Stimulated activated CD8-positive, alpha-beta memory T cell treated with anti-CD3 and anti-CD28 coated beads, Interleukin-12 subunit alpha, Interleukin-12 subunit beta, amount 100 ng/mL, for 24 hours (primary cell): ENCODE data around the gene NKIRAS1.
"Not testable (repeated sequence)": the region's sequence is repeated elsewhere in the genome, so short reads cannot be mapped to it uniquely, and the experiment has no call there.

Source experiments
- DNase-seq: peaks from one replicate; pipeline ENCODE4 v3.0.0-alpha.2; 2020; ENCODE audit errors: extremely low read depth

NKIRAS1 gene

DNA sequence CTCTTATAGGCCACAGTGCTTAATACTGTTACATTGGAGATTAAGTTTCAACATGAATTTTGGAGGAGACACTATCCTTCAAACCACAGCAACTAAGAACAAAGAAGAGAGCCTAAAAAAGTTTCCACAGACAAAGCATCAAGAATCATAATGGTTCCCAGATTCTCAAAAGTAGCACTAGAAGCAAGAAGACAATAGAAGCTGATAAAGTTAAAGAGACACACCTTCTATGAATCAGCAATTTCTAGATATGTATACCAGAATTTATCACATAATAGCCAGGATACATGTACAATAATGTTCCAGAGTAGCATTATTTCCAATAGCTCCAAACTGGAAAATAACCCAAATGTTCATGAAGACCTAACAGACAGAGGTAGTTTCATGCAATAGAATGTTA lies 12.2 kb downstream of the NKIRAS1 start:
- DNase-seq: no peak

DNA sequence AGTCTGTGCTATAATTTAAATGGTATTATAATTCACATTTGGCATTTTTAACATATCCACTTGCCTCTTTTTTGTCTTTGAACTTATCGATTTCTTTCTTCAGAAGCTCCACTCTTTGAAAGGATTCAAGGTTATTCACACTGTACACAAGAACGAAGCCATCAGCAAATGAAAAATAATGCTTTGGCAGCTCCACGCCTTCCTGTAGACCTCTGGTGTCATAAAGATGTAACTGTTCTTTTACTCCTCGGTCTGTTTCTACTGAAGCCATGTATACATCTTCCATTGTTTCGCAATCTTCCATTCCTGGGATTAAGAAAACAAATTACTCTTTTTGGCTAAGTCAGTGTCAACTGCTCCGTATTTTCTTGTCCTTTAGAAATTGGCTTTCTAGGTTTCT lies 16.0 kb downstream of the NKIRAS1 start:
- DNase-seq: no peak

DNA sequence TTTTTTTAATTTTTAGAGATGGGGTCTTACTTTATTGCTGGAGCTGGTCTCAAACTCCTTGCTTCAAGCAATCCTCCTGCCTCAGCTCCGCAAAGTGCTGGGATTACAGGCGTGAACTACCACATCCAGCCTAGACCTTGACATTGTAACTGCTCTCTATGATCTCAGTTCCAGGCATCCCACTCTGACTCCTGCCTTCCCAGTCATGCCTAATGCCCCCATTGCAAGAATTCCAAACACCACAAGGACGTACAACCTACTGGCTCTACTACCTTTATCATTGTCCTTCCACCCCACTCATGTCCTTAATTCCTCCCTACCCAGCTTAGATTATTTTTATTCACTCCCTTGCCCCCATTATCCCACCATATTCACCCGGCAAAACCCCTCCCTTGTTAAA lies 21.6 kb downstream of the NKIRAS1 start:
- DNase-seq: no peak

DNA sequence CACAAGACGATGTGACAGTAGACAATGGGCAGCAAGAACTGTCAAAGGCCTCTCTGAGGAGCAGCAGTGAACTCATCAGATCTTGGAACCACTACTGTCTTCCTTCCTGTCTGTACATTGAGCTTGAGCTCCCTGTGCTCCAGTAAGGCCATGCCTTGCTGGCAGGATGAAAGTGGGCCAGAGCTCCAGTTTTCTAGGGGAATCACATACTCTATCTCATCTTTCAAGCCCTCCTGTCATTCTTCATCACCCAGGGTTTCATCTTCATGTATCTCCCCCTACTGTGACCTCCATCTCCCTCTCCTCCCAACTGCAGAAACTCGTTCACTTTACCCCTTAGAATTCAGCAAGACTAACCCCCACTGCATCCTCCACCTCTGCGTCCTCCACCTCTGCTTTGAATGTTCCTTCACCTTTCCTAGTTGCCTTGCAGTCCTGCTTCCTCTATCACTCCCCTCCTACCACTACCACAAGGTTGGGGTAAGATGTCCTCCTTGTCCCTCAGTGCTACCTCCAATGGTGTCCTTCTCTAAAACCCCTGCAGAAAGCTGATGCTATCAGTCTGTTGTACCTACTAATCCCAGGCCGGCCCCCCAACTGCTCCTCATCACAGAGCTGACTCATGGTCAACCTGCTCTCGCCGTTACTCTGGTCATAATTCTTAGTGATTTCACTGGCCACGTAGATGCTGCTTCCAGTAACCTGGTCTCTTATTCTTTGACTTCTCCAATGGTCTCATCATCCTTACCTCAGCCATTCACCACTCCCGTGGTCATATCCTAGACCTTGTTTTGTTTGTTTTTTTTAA lies 22.3 kb downstream of the NKIRAS1 start:
- DNase-seq: no peak

GRCh38 chr3:23889950-23890349 lies 26.8 kb downstream of the NKIRAS1 start:
- no peak for DNase-seq

GRCh38 chr3:23889386-23889785 lies 27.4 kb downstream of the NKIRAS1 start:
- no peak for DNase-seq

- no peak for DNase-seq
These were observed 28.1 kb downstream of the NKIRAS1 start for GRCh38 chr3:23888617-23889228.

GRCh38 chr3:23886311-23886710 lies 30.5 kb downstream of the NKIRAS1 start:
- no peak for DNase-seq

- DNase-seq: no peak
These were observed 31.6 kb downstream of the NKIRAS1 start for GRCh38 chr3:23885210-23885609.

- DNase-seq: no peak
These were observed 32.3 kb downstream of the NKIRAS1 start for GRCh38 chr3:23884481-23884880.

- DNase-seq: no peak
These were observed 34.3 kb downstream of the NKIRAS1 start for GRCh38 chr3:23882487-23882918.

GRCh38 chr3:23881993-23882392 lies 34.8 kb downstream of the NKIRAS1 start:
- DNase-seq: not testable (repeated sequence)

DNA sequence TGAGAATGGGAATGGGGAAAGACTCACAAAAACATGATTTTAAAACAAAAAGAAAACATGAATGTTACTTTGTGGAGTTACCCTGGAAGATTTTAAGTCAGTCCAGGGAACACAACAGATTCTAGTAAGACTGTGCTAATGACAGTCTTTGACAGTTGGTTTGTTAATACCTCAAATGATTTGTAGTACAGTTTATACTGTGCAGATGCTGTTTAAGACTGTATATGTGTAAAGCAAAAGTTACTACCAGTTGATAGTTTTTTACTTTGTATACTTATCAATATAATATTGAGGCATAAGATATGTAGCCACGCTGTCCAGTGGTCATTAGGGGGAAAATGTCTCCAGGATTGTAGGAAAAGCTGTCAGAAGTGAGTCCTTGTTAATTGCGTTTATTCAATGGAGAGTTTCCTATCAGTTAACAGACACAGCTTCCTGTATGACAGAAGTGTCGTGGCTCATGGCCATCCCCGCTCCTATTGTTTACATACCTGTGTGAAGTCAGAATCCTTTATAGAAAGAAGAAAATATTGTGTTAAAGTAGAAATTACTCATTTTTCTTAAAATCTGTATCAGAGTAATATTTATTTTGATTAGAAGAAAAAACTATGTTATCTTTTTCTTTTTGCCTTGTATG lies 36.0 kb downstream of the NKIRAS1 start:
- DNase-seq: no peak

GRCh38 chr3:23879485-23879884 lies 37.3 kb downstream of the NKIRAS1 start:
- DNase-seq: no peak

DNA sequence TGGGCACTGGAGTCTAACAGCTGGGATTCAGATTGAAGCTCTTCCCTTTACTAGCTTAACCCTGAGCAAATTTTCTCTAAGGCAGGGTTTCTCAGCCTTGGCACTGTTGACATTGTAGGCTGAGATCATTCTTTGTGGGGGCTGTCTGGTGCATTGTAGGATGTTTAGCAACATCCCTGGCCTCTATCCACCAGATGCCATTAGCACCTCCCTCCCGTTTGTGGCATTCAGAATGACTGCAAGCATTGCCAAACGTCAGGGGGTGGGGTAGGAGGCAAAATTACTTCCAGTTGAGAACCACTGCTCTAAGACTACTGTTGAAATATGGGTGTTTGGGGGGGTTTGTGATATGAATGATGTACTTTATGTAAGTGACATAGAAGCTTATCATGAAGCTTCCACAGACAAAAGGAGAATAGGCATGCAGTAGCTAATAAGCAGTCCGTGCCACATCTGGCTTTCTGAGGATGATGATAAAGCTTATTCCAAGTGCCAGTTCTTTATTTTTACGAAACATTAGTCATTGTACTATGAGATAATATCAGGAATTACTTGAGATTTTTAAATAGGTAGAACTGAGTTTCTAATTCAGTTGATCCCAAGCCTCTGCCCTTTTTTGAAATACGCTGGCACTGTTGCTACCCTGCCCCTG lies 39.3 kb downstream of the NKIRAS1 start:
- DNase-seq: no peak

- DNase-seq: no peak
These were observed 39.9 kb downstream of the NKIRAS1 start for GRCh38 chr3:23876923-23877322.

DNA sequence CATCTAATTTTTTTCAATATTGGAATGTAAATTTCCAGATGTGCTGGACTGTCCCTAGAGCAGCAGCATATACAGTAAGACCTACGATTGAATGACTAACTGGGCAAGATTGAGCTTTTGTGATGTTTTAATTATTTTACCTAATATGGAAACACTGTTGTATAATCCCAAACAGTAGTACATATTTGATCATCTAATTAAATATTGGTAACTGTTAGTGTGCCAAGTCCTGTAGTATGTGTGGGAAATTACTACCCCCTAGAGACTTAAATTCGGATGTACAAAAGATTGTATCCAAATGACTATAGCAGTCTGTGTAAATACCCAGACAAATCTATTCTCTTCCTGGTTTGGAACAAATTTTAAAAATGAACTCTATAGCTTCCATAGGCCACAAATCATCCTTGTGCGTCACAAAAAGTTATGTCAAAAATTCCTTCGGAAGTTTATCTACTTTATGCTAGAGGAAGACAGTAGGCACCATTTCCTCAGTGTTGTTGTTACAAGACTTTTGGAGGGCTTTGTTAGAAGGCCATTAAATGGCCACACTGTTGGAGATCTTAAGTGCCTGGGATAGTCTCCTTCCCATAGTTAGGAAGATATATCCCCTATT lies 41.6 kb downstream of the NKIRAS1 start:
- DNase-seq: no peak

- DNase-seq: no peak
These were observed 42.3 kb downstream of the NKIRAS1 start for GRCh38 chr3:23874359-23875112.

DNA sequence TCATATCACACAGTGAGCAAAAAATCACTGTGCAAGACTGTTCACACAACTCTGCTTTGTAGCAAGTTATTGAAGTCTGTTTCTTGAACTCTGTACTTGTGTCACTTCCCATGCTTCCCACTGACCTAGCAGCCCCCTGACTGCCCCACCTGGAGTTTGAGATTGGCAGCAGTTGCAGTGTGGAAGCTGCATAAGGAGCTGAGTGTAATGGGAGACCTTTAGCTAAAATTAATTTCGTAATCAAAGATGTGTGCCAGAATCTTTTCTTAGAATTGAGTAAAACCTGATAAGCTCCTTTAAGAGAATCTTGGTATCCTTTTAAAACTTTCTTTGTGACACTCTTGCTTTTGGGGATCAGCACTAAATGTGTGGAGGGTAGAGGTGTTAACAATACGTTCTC lies 42.8 kb downstream of the NKIRAS1 start:
- DNase-seq: no peak

GRCh38 chr3:23872330-23872729 lies 44.5 kb downstream of the NKIRAS1 start:
- no peak for DNase-seq

GRCh38 chr3:23871361-23871760 lies 45.4 kb downstream of the NKIRAS1 start:
- not testable (repeated sequence) for DNase-seq
